ENCODE results near the gene NFU1.
"Not testable (repeated sequence)": the region's sequence is repeated elsewhere in the genome, so short reads cannot be mapped to it uniquely, and the experiment has no call there.

The NFU1 gene

DNA sequence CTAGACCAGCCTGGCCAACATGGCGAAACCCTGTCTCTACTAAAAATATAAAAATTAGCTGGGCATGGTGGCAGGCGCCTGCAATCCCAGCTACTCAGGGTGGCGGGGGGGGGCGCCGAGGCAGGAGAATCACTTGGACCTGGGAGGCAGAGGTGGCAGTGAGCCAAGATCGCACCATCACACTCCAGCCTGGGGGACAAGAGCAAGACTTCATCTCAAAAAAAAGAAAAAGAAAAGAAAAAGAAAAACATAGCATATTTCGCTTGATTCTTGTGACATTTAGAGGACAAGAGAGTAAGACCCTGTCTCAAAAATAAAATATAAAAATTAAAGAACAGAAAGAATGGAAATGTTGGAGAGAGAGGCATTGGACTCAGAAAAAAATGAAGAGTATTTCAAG, 18.1 kb downstream of the NFU1 start:
- H3K4me1 ChIP-seq (ENCODE audit: control insufficient read depth, insufficient read depth, low read length); H3K9me3 ChIP-seq (ENCODE audit: control insufficient read depth, insufficient read depth, low read depth, low read length); H3K4me3 ChIP-seq (ENCODE audit: low read depth, low read length); POLR2A ChIA-PET; H3K27ac ChIP-seq (ENCODE audit: extremely low read depth, low read depth, low read length): not testable (repeated sequence)
- CTCF ChIA-PET = interaction anchor here (0.7 kb wide), 1 partner anchor 1087 kb away, joined by 3 read pairs; no protein-coding TSS in a partner anchor
- H3K36me3 ChIP-seq (ENCODE audit: control insufficient read depth in 2 of 2, insufficient read depth in 1 of 2, low read length in 2 of 2) = peaks cover 52 to 60% of the 10 kb centered on the region in 2 experiments
- TF ChIP-seq, protein P1, sequence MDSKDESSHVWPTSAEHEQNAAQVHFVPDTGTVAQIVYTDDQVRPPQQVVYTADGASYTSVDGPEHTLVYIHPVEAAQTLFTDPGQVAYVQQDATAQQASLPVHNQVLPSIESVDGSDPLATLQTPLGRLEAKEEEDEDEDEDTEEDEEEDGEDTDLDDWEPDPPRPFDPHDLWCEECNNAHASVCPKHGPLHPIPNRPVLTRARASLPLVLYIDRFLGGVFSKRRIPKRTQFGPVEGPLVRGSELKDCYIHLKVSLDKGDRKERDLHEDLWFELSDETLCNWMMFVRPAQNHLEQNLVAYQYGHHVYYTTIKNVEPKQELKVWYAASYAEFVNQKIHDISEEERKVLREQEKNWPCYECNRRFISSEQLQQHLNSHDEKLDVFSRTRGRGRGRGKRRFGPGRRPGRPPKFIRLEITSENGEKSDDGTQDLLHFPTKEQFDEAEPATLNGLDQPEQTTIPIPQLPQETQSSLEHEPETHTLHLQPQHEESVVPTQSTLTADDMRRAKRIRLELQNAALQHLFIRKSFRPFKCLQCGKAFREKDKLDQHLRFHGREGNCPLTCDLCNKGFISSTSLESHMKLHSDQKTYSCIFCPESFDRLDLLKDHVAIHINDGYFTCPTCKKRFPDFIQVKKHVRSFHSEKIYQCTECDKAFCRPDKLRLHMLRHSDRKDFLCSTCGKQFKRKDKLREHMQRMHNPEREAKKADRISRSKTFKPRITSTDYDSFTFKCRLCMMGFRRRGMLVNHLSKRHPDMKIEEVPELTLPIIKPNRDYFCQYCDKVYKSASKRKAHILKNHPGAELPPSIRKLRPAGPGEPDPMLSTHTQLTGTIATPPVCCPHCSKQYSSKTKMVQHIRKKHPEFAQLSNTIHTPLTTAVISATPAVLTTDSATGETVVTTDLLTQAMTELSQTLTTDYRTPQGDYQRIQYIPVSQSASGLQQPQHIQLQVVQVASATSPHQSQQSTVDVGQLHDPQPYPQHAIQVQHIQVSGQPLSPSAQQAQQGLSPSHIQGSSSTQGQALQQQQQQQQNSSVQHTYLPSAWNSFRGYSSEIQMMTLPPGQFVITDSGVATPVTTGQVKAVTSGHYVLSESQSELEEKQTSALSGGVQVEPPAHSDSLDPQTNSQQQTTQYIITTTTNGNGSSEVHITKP (tag by site-specific recombination; IDR thresholded peaks at IDR 0.05) = peak; percentile 65

DNA sequence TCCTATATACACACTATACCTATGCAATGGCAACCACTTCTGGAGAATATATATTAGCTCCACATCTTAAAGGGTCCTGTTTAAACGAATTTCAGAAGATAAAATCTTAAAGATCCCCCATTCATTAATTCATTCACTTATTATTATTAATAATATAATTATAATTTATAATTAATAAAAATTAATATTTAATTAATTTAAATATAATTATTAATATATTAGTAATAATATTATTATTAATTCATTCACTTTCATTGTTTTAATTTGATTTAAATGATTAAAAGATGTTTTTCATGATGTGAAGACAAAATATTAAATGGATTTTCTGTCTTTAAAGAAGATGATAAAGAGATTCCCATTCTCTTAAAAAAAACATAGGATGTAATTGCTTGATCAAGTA, 21.1 kb downstream of the NFU1 start:
- Histone ChIP-seq H3K27ac (ENCODE audit: extremely low read depth, low read depth, low read length) (no peak overlapping the region), H3K9me3 (ENCODE audit: control insufficient read depth, insufficient read depth, low read depth, low read length) (no peaks in the 10 kb centered on the region), H3K4me1 (ENCODE audit: control insufficient read depth, insufficient read depth, low read length) (no peaks in the 10 kb centered on the region), H3K36me3 (ENCODE audit: control insufficient read depth in 2 of 2, insufficient read depth in 1 of 2, low read length in 2 of 2) (peaks cover 50 to 61% of the 10 kb centered on the region in 2 experiments), H3K4me3 (ENCODE audit: low read depth, low read length) (no peak overlapping the region)
- no peak for TF ChIP-seq ZNF2 (tag by site-specific recombination; IDR thresholded peaks at IDR 0.05)
- TF ChIP-seq, protein P2, sequence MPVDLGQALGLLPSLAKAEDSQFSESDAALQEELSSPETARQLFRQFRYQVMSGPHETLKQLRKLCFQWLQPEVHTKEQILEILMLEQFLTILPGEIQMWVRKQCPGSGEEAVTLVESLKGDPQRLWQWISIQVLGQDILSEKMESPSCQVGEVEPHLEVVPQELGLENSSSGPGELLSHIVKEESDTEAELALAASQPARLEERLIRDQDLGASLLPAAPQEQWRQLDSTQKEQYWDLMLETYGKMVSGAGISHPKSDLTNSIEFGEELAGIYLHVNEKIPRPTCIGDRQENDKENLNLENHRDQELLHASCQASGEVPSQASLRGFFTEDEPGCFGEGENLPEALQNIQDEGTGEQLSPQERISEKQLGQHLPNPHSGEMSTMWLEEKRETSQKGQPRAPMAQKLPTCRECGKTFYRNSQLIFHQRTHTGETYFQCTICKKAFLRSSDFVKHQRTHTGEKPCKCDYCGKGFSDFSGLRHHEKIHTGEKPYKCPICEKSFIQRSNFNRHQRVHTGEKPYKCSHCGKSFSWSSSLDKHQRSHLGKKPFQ (tag by site-specific recombination; IDR thresholded peaks at IDR 0.05) = no peak
- no peak for TF ChIP-seq ZBTB48 (tag by site-specific recombination; IDR thresholded peaks at IDR 0.05)
- TF ChIP-seq ZNF621 (tag by site-specific recombination; IDR thresholded peaks at IDR 0.05) = no peak
- TF ChIP-seq ZNF48 (tag by site-specific recombination; IDR thresholded peaks at IDR 0.05) = no peak
- no peak for TF ChIP-seq WT1 (tag by site-specific recombination; IDR thresholded peaks at IDR 0.05)
- TF ChIP-seq FEZF1 (tag by site-specific recombination; IDR thresholded peaks at IDR 0.05) = no peak
- no peak for TF ChIP-seq BCL11A (tag by site-specific recombination; IDR thresholded peaks at IDR 0.05; ENCODE audit: low read depth)
- no peak for TF ChIP-seq ZNF571 (tag by site-specific recombination; IDR thresholded peaks at IDR 0.05)
- TF ChIP-seq ZNF121 (tag by site-specific recombination; IDR thresholded peaks at IDR 0.05) = no peak
- TF ChIP-seq IKZF3 (tag by site-specific recombination; IDR thresholded peaks at IDR 0.05) = no peak
- no peak for TF ChIP-seq ZNF660 (tag by site-specific recombination; IDR thresholded peaks at IDR 0.05)
- TF ChIP-seq HOXC10 (CRISPR knock-in tag; IDR thresholded peaks at IDR 0.05) = no peak
- TF ChIP-seq, protein P3, sequence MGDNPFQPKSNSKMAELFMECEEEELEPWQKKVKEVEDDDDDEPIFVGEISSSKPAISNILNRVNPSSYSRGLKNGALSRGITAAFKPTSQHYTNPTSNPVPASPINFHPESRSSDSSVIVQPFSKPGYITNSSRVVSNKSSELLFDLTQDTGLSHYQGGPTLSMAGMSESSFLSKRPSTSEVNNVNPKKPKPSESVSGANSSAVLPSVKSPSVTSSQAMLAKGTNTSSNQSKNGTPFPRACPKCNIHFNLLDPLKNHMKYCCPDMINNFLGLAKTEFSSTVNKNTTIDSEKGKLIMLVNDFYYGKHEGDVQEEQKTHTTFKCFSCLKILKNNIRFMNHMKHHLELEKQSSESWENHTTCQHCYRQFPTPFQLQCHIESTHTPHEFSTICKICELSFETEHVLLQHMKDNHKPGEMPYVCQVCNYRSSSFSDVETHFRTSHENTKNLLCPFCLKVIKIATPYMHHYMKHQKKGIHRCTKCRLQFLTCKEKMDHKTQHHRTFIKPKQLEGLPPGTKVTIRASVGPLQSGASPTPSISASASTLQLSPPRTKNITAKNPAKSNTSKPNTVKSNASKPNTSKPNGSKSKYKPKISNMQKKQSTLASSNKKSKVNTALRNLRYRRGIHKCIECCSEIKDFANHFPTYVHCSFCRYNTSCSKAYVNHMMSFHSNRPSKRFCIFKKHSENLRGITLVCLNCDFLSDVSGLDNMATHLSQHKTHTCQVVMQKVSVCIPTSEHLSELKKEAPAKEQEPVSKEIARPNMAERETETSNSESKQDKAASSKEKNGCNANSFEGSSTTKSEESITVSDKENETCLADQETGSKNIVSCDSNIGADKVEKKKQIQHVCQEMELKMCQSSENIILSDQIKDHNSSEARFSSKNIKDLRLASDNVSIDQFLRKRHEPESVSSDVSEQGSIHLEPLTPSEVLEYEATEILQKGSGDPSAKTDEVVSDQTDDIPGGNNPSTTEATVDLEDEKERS (tag by site-specific recombination; IDR thresholded peaks at IDR 0.05) = no peak
- TF ChIP-seq, protein P4, sequence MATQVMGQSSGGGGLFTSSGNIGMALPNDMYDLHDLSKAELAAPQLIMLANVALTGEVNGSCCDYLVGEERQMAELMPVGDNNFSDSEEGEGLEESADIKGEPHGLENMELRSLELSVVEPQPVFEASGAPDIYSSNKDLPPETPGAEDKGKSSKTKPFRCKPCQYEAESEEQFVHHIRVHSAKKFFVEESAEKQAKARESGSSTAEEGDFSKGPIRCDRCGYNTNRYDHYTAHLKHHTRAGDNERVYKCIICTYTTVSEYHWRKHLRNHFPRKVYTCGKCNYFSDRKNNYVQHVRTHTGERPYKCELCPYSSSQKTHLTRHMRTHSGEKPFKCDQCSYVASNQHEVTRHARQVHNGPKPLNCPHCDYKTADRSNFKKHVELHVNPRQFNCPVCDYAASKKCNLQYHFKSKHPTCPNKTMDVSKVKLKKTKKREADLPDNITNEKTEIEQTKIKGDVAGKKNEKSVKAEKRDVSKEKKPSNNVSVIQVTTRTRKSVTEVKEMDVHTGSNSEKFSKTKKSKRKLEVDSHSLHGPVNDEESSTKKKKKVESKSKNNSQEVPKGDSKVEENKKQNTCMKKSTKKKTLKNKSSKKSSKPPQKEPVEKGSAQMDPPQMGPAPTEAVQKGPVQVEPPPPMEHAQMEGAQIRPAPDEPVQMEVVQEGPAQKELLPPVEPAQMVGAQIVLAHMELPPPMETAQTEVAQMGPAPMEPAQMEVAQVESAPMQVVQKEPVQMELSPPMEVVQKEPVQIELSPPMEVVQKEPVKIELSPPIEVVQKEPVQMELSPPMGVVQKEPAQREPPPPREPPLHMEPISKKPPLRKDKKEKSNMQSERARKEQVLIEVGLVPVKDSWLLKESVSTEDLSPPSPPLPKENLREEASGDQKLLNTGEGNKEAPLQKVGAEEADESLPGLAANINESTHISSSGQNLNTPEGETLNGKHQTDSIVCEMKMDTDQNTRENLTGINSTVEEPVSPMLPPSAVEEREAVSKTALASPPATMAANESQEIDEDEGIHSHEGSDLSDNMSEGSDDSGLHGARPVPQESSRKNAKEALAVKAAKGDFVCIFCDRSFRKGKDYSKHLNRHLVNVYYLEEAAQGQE (tag by site-specific recombination; IDR thresholded peaks at IDR 0.05) = no peak
- no peak for TF ChIP-seq SCRT1 (tag by site-specific recombination; IDR thresholded peaks at IDR 0.05; ENCODE audit: borderline replicate concordance)
- ChIA-PET CTCF (no interaction called here), POLR2A (no interaction called here)
